ENCODE data around the gene OSBPL10.

DNA sequence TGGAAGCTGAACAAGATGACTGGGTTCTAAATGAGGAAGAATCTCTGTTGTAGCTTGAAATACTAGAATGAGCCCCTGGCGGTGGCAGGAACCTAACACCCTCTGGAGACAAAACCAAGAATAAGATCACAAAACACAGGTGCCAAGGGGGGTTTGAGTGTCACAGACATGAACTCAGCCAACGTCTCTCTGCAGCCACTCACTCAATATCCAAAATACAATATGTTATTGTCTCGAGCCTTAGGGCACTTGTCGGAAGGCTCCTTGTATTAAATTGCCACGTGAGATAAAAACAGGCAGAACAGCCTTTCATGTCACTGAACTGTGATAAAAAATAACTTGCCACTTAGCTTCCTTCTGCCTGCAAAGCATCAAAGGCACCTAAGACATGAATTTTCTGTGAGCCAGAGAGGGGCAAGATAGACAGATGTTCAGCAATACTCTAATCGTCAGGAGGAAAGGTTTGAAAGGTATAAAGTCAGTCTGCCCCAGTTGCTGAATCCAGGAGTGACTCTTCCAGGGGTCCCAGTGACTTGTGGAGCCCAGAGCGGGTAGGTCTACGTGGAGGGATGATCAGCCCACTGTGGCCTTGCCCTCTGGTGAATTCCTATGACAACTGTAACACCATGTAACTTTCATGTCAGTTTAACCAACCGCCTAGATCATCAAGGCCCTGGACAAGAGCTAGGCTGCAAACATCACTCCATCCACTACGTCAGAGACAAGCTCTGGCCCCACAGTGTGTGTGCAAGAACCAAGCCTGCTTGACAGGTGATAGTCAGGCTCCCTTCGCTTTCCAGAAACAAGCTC is 165.2 kb downstream of the OSBPL10 start:
- TF ChIP-seq, protein P1, sequence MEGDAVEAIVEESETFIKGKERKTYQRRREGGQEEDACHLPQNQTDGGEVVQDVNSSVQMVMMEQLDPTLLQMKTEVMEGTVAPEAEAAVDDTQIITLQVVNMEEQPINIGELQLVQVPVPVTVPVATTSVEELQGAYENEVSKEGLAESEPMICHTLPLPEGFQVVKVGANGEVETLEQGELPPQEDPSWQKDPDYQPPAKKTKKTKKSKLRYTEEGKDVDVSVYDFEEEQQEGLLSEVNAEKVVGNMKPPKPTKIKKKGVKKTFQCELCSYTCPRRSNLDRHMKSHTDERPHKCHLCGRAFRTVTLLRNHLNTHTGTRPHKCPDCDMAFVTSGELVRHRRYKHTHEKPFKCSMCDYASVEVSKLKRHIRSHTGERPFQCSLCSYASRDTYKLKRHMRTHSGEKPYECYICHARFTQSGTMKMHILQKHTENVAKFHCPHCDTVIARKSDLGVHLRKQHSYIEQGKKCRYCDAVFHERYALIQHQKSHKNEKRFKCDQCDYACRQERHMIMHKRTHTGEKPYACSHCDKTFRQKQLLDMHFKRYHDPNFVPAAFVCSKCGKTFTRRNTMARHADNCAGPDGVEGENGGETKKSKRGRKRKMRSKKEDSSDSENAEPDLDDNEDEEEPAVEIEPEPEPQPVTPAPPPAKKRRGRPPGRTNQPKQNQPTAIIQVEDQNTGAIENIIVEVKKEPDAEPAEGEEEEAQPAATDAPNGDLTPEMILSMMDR (IDR thresholded peaks at IDR 0.05) = no peak
- TF ChIP-seq POLR2A (IDR thresholded peaks at IDR 0.05) = no peak
